ENCODE data around the gene ZBTB7C.
A peak's percentile ranks its signal among the peaks of the same experiment; 100 is the strongest.

ZBTB7C gene

GRCh38 chr18:48173557-48173956, 235.6 kb downstream of the ZBTB7C start:
- no peak overlapping the region for H3K9ac ChIP-seq
- no peak for TF ChIP-seq Cebpa-rat (IDR thresholded peaks at IDR 0.05)
- no peaks in the 10 kb centered on the region for H4K20me1 ChIP-seq
- no peak overlapping the region for H3K4me2 ChIP-seq
- no peaks in the 10 kb centered on the region for H3K4me1 ChIP-seq
- no peak overlapping the region for H3K4me3 ChIP-seq
- H3K27ac ChIP-seq = no peak overlapping the region
- no peaks in the 10 kb centered on the region for H3K27me3 ChIP-seq
- no peaks in the 10 kb centered on the region for H3K9me3 ChIP-seq
- no peaks in the 10 kb centered on the region for H3K36me3 ChIP-seq

- H3K9ac ChIP-seq = no peak overlapping the region
- no peaks in the 10 kb centered on the region for H4K20me1 ChIP-seq
- no peaks in the 10 kb centered on the region for H3K9me3 ChIP-seq
- TF ChIP-seq Cebpa-rat (IDR thresholded peaks at IDR 0.05) = no peak
- no peaks in the 10 kb centered on the region for H3K36me3 ChIP-seq
- no peaks in the 10 kb centered on the region for H3K27me3 ChIP-seq
- H3K4me1 ChIP-seq = peaks cover 7% of the 10 kb centered on the region
- H3K4me3 ChIP-seq = no peak overlapping the region
- H3K27ac ChIP-seq = no peak overlapping the region
- H3K4me2 ChIP-seq = no peak overlapping the region
Measured at GRCh38 chr18:48172226-48173006, 236.8 kb downstream of the ZBTB7C start.

- no peak overlapping the region for H3K9ac ChIP-seq
- H3K36me3 ChIP-seq = no peaks in the 10 kb centered on the region
- no peak for TF ChIP-seq Cebpa-rat (IDR thresholded peaks at IDR 0.05)
- H3K4me3 ChIP-seq = no peak overlapping the region
- no peaks in the 10 kb centered on the region for H3K9me3 ChIP-seq
- H4K20me1 ChIP-seq = no peaks in the 10 kb centered on the region
- H3K4me2 ChIP-seq = no peak overlapping the region
- peaks cover 15% of the 10 kb centered on the region for H3K4me1 ChIP-seq
- no peak overlapping the region for H3K27ac ChIP-seq
- H3K27me3 ChIP-seq = no peaks in the 10 kb centered on the region
Measured at GRCh38 chr18:48171490-48172188, 237.5 kb downstream of the ZBTB7C start.

GRCh38 chr18:48170651-48171050, 238.5 kb downstream of the ZBTB7C start:
- Histone ChIP-seq H3K27me3 (no peaks in the 10 kb centered on the region), H3K9ac (no peak overlapping the region)
- no peak for TF ChIP-seq Cebpa-rat (IDR thresholded peaks at IDR 0.05)

GRCh38 chr18:48168861-48169260, 240.3 kb downstream of the ZBTB7C start:
- Histone ChIP-seq H3K4me2 (no peak overlapping the region), H3K27me3 (no peaks in the 10 kb centered on the region), H3K27ac (no peak overlapping the region), H3K4me1 (peaks cover 29% of the 10 kb centered on the region), H3K9ac (no peak overlapping the region), H3K4me3 (no peak overlapping the region), H3K9me3 (no peaks in the 10 kb centered on the region), H4K20me1 (no peaks in the 10 kb centered on the region), H3K36me3 (no peaks in the 10 kb centered on the region)
- no peak for TF ChIP-seq Cebpa-rat (IDR thresholded peaks at IDR 0.05)

More at GRCh38 chr18:48170651-48171050, 238.5 kb downstream of the ZBTB7C start:
- Histone ChIP-seq H3K9me3 (no peaks in the 10 kb centered on the region), H4K20me1 (no peaks in the 10 kb centered on the region), H3K4me2 (no peak overlapping the region), H3K4me1 (peaks cover 23% of the 10 kb centered on the region), H3K4me3 (no peak overlapping the region), H3K36me3 (no peaks in the 10 kb centered on the region), H3K27ac (no peak overlapping the region)

GRCh38 chr18:48167897-48168253, 241.3 kb downstream of the ZBTB7C start:
- peak overlapping the region; percentile 77 for H3K4me2 ChIP-seq
- H3K9ac ChIP-seq = no peak overlapping the region
- no peaks in the 10 kb centered on the region for H4K20me1 ChIP-seq
- no peak overlapping the region for H3K4me3 ChIP-seq
- no peak overlapping the region for H3K27ac ChIP-seq
- no peaks in the 10 kb centered on the region for H3K36me3 ChIP-seq
- peaks cover 29% of the 10 kb centered on the region for H3K4me1 ChIP-seq
- H3K9me3 ChIP-seq = no peaks in the 10 kb centered on the region
- TF ChIP-seq Cebpa-rat (IDR thresholded peaks at IDR 0.05) = no peak
- H3K27me3 ChIP-seq = no peaks in the 10 kb centered on the region

DNA sequence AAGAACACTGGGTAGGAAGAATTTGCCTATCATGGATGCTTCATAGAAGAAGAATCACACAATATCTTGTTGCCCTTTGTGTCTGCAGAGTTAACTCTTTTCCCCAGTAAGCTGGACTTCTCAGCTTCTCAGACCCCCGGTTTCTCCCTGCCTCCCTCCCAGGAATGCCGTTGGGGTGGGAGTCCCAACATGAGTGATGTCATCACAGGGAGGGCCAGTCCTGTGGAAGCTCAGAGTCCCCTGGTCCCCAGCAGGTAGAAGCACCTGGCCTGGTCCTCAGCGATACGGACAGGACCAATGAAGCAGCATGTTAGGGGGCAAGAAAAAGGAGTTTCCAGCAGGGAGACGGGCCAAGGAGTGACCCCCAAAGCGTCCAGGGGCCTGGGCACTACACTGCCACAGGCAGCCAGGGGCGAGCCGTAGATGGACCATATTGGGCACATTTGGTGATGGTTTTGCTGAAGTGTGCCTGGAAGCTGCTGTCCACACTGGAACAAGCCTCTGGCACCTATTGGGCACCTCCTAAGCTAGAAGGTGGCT, 242.8 kb downstream of the ZBTB7C start:
- Histone ChIP-seq H4K20me1 (no peaks in the 10 kb centered on the region), H3K27ac (no peak overlapping the region), H3K36me3 (no peaks in the 10 kb centered on the region), H3K9me3 (no peaks in the 10 kb centered on the region), H3K4me1 (peaks cover 34% of the 10 kb centered on the region), H3K4me3 (no peak overlapping the region), H3K9ac (no peak overlapping the region), H3K27me3 (peaks cover 9% of the 10 kb centered on the region), H3K4me2 (peak overlapping the region; percentile 77)
- TF ChIP-seq Cebpa-rat (IDR thresholded peaks at IDR 0.05) = no peak

- Histone ChIP-seq H3K4me2 (peak overlapping the region; percentile 11), H3K36me3 (no peaks in the 10 kb centered on the region), H3K27me3 (peaks cover 9% of the 10 kb centered on the region), H3K9ac (no peak overlapping the region), H3K9me3 (no peaks in the 10 kb centered on the region), H3K27ac (no peak overlapping the region), H3K4me3 (no peak overlapping the region), H4K20me1 (no peaks in the 10 kb centered on the region), H3K4me1 (peaks cover 38% of the 10 kb centered on the region)
- TF ChIP-seq Cebpa-rat (IDR thresholded peaks at IDR 0.05) = no peak
Measured at GRCh38 chr18:48165111-48165866, 243.9 kb downstream of the ZBTB7C start.

DNA sequence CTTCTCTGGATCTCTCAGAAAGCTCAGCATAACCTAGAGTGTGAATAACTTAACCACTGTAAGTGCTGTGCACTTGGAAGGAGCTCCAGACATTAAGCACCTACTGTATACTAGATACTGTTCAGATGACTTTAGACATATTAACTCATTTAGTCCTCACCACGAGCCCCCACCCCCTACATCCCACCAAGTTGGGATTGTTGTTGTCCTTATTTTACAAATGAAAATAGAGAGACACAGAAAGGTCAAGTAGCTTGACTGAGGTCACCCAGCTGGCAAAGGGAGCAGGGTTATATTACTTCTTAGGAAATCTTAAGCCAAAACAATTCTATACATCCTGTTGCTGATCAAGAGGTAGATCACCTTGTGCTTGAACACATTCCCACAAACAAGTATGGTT, 244.5 kb downstream of the ZBTB7C start:
- Histone ChIP-seq H4K20me1 (no peaks in the 10 kb centered on the region), H3K4me3 (no peak overlapping the region), H3K27me3 (peaks cover 9% of the 10 kb centered on the region), H3K9me3 (no peaks in the 10 kb centered on the region), H3K4me2 (no peak overlapping the region), H3K27ac (no peak overlapping the region), H3K9ac (no peak overlapping the region), H3K36me3 (no peaks in the 10 kb centered on the region), H3K4me1 (peaks cover 38% of the 10 kb centered on the region)
- no peak for TF ChIP-seq Cebpa-rat (IDR thresholded peaks at IDR 0.05)
